ENCODE results near the gene MYEOV.

DNA sequence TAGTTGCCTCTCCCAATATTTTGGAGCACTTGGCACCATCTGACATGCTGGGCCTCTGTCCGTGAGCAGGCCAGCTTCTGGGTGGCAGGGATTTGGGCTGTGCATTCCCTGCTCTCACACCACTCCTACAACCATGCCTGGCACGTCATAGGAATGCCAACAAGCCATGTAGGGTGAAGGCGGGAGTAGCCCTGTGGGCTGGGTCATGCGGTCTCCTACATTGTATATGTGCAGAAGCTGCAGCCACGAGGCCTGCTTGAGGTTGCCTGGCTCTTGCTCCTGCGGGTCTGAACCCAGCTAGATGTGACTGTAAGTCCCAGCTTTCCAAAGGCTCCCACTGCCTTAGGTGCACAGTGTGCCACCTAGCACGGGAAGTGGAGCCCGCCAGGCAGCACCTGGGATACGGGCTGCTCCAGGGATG, 14.5 kb downstream of the MYEOV start:
- TF ChIP-seq CTCF (conservative IDR thresholded peaks at IDR 0.05) (no peak), EZH2 (IDR thresholded peaks at IDR 0.05; ENCODE audit: low read depth) (no peak)
